GM12891 (cell line): ENCODE data around the gene FOXD2.
A peak's percentile ranks its signal among the peaks of the same experiment; 100 is the strongest.
"Not testable (repeated sequence)": the region's sequence is repeated elsewhere in the genome, so short reads cannot be mapped to it uniquely, and the experiment has no call there.

Experiments used
- DNase-seq: peaks from one replicate; pipeline ENCODE4 v3.0.0; 2011; ENCODE audit warnings: low spot score; ENCODE audit not compliant: insufficient read length
- FAIRE-seq: peaks from 2 replicates; lab custom pipeline; 2011; peaks lifted over from hg19 to GRCh38; lab: Jason Lieb, UNC
- PAX5 ChIP-seq: IDR thresholded peaks from 2 replicates; pipeline ENCODE4 v1.6.1; 2011; ENCODE audit warnings: low read length, moderate library complexity, mild to moderate bottlenecking; ENCODE audit not compliant: insufficient read depth, severe bottlenecking
- POLR2A ChIP-seq: IDR thresholded peaks from 2 replicates; pipeline ENCODE4 v1.6.1; 2011; ENCODE audit warnings: low read depth, low read length, control low read depth
- POLR2AphosphoS5 ChIP-seq: IDR thresholded peaks from 2 replicates; pipeline ENCODE4 v1.6.1; 2011; ENCODE audit warnings: low read depth, low read length, control low read depth
- POU2F2 ChIP-seq: IDR thresholded peaks from 2 replicates; pipeline ENCODE4 v1.6.1; 2011; ENCODE audit warnings: low read depth, mild to moderate bottlenecking, control low read depth, low read length, moderate library complexity
- SPI1 ChIP-seq: IDR thresholded peaks from 2 replicates; pipeline ENCODE4 v1.6.1; 2011; ENCODE audit warnings: low read depth, low read length, control low read depth
- TAF1 ChIP-seq: IDR thresholded peaks from 2 replicates; pipeline ENCODE4 v1.6.1; 2011; ENCODE audit warnings: low read depth, low read length, control low read depth

The FOXD2 gene

GRCh38 chr1:47444562-47445465 lies 7.0 kb downstream of the FOXD2 start:
- DNase-seq (no peak), FAIRE-seq (peak; percentile 33)
- TF ChIP-seq POLR2AphosphoS5 (no peak), POU2F2 (no peak), PAX5 (no peak), SPI1 (no peak), POLR2A (no peak), TAF1 (no peak)

- no peak for DNase-seq
- TF ChIP-seq POLR2A (no peak), TAF1 (no peak), POU2F2 (no peak), POLR2AphosphoS5 (no peak), SPI1 (no peak), PAX5 (no peak)
- FAIRE-seq, result no peak
Measured at GRCh38 chr1:47445823-47446550, 8.1 kb downstream of the FOXD2 start.

GRCh38 chr1:47448462-47449222 lies 10.8 kb downstream of the FOXD2 start:
- FAIRE-seq, result no peak
- TF ChIP-seq TAF1, result no peak
- no peak for TF ChIP-seq POLR2AphosphoS5
- TF ChIP-seq POLR2A, result no peak
- no peak for TF ChIP-seq SPI1
- no peak for TF ChIP-seq PAX5
- no peak for TF ChIP-seq POU2F2
- DNase-seq, result no peak

DNA sequence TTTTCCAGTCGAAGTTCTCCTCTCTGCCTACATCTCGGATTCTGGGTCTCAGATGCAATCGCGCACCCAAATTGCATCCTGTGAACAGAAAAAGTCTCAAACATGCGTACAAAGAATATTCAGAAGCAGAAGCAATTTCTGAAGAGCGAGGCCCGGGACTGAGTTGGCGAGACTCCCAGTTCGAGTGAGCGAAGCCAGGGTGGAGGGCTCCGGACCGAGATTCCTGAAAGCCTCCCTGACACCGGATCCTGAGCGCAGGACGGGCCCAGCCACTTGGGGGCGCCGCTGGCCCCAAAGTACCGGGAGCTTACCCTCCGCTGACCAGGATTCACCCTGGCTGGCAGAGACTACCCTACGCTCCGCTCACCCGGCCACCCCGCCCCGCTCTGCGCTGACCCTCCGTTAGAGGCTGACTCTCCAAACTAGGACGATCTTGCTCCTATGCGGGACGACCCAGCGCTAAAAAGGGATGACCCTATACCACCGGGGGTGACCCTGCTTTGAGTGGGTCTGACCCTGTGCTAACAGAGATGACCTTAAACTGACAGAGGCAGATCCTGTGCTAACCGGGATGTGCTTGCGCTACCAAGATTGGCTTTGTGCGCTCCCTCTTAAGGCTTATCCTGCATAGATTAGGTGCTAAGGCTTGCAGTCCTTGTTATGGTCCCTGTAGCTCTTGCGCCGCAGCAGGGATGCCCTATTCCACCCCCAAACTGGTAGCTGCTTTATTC lies 12.1 kb downstream of the FOXD2 start:
- FAIRE-seq, result no peak
- no peak for DNase-seq
- TF ChIP-seq POLR2A (no peak), TAF1 (no peak), POU2F2 (no peak), PAX5 (no peak), POLR2AphosphoS5 (no peak), SPI1 (no peak)

GRCh38 chr1:47450606-47451005 lies 12.8 kb downstream of the FOXD2 start:
- TF ChIP-seq POLR2A (no peak), POU2F2 (no peak)
- DNase-seq (no peak), FAIRE-seq (no peak)

DNA sequence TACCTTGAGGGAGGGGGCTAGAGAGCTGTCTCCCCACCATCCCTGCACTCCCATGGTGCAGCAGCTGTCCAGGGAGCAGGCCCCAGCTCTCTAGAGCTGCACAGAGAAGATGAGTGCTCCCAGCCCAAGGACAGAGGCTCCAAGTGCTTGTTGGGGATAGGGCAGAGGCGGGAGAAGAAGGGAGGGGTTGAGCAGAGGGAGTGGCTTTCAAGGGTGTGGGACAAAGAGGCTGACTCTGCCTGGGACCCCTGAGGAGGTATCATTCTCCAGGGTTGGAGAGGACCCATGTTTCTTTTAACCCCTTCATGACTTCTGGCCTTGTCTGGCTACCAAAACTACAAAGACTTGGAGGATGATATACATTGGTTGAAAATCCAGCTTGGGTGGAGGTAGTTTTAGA lies 14.6 kb downstream of the FOXD2 start:
- FAIRE-seq, result no peak
- no peak for DNase-seq
- TF ChIP-seq POU2F2 (no peak), POLR2AphosphoS5 (no peak), PAX5 (no peak), POLR2A (no peak), SPI1 (no peak), TAF1 (no peak)

GRCh38 chr1:47453910-47454309 lies 16.1 kb downstream of the FOXD2 start:
- FAIRE-seq, DNase-seq: not testable (repeated sequence)

DNA sequence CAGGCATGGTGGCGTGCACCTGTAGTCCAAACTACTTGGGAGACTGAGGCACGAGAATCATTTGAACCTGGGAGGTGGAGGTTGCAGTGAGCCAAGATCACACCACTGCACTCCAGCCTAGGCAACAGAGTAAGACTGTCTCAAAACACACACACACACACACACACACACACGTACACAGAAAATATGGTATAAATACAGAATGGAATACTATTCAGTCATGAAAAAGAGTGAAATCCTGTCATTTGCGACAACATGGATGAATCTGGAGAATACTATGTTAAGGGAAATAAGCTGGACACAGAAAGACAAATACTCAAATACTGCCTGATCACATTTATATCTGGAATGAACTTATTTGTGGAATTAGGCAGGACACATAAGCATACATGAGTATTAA lies 18.4 kb downstream of the FOXD2 start:
- no peak for DNase-seq
- no peak for FAIRE-seq
- TF ChIP-seq TAF1, result no peak
- TF ChIP-seq POU2F2, result no peak
- TF ChIP-seq SPI1, result no peak
- TF ChIP-seq POLR2AphosphoS5, result no peak
- no peak for TF ChIP-seq PAX5
- TF ChIP-seq POLR2A, result no peak

GRCh38 chr1:47457547-47457946 lies 19.7 kb downstream of the FOXD2 start:
- not testable (repeated sequence) for DNase-seq, FAIRE-seq

- FAIRE-seq (no peak), DNase-seq (no peak)
- no peak for TF ChIP-seq POU2F2
- TF ChIP-seq TAF1, result no peak
- TF ChIP-seq POLR2AphosphoS5, result no peak
- TF ChIP-seq PAX5, result no peak
- TF ChIP-seq POLR2A, result no peak
- no peak for TF ChIP-seq SPI1
Measured at GRCh38 chr1:47459253-47459788, 21.5 kb downstream of the FOXD2 start.
